NCI-H146 treated with DMSO at 0.1 percent for 48 hours (cell line): ENCODE data around the gene ABR.
A peak's percentile ranks its signal among the peaks of the same experiment; 100 is the strongest.
"Not testable (repeated sequence)": the region's sequence is repeated elsewhere in the genome, so short reads cannot be mapped to it uniquely, and the experiment has no call there.

Experiments used
- DNase-seq: peaks from one replicate; lab custom pipeline; 2025; ENCODE audit not compliant: unreplicated experiment; lab: John Stamatoyannopoulos, UW

Gene ABR

DNA sequence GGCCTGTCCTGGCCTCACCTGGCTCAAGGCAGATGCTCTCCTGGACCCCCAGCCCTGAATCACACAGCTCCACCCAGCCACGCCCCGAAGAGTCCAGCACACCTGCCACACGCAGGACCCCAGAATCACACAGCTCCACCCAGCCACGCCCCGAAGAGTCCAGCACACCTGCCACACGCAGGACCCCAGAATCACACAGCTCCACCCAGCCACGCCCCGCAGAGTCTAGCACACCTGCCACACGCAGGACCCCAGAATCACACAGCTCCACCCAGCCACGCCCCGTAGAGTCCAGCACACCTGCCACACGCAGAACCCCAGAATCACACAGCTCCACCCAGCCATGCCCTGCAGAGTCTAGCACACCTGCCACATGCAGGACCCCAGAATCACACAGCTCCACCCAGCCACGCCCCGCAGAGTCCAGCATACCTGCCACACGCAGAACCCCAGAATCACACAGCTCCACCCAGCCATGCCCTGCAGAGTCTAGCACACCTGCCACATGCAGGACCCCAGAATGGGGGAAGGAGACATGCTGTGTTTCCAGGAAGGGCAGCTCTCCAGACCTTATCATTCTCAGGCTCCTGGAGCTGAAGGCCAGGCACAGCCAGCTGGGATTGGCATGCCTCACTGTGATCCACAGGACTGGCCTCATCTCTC is 105.7 kb downstream of the ABR start:
- not testable (repeated sequence) for DNase-seq

- DNase-seq: peak; percentile 73
Observed at GRCh38 chr17:1073241-1073962, 106.4 kb downstream of the ABR start.

DNA sequence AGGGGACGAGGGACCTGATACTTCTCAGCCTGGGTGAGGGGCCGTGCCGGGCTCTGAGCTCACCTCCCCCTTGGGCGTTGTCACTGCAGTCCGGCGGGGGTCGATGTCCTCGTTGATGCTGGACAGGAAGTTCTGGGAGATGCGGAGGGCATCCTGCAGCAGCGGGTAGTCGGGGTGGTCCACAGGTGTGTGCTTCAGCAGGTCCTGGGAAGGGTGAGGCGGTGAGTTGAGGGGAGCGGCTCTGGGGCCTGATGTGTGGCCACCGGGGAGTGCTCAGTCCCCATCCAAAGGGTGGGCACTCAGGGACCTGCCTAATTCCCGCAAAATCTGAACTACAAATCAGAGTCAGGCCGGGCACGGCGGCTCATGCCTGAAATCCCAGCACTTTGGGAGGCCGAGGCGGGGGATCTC is 107.2 kb downstream of the ABR start:
- DNase-seq: no peak

DNA sequence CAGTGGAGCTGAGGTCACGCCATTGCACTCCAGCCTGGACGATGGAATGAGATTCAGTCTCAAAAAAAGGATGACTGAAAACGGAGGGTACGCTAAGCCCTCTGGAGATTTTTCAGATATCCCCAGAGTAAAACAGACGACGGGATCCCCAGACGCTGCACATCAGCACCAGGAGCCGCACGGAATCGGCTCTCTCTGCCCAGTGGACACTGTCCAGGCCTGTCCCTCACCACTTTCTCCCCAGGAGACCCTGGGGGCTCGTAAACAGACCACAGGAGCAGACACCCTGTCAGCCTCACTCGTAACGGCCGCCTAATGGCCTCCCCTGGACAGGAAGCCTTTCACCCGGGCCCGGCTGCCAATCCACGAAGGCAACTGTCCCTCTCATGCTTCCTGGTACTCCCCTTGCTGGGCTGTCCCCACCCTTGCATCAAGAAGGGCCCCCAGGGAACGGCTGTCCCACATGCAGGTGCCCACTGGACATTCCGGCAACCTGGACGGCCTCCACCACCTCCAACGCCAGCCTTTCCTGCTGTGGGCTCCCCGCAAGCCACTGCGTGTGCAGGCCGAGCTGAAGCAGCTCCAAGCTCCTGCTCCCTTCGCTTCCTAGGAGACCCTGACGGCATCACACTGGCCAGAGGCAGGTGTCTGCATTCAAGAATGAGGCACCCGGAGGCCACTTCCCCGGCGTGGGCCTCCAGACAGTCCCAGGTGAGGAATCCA is 108.5 kb downstream of the ABR start:
- no peak for DNase-seq

DNA sequence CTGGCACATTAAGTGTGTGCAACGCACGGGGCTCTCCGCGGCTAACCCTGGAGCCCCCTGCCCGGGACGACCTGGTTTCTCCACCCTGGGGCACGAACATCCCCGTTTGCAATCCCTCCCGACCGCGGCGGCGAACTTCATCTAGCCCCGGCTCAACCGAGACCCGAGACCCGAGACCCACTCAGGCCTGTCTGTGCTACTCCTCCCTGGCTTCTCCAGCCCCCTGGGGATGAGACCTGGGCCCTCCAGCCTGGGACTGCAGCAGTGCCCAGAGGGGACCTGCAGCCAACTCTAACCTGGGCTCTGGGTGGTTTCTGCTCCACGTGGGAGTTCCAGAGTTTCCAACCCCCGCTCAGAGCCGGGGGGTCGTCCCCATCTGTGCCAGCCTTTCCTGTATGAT is 109.4 kb downstream of the ABR start:
- DNase-seq: no peak

- DNase-seq: no peak
Observed at GRCh38 chr17:1069847-1070246, 109.9 kb downstream of the ABR start.

DNA sequence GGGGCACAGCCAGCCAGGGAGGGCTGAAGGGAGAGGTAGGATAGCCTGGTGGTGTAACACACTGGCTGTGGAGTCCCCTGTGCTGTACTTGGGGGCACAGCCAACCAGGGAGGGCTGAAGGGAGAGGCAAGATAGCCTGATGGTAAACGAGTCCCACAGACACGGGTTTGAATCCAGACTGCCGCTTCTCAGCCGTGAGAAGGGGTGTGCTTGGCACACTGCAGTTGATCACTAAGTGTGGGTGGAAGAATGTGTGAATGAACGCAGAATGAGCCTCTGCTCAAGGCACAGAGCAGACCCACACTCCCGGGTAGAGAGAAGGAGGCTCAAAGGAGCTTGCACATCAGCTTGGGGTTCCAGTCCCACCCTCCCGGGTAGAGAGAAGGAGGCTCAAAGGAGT is 111.4 kb downstream of the ABR start:
- DNase-seq: no peak

DNA sequence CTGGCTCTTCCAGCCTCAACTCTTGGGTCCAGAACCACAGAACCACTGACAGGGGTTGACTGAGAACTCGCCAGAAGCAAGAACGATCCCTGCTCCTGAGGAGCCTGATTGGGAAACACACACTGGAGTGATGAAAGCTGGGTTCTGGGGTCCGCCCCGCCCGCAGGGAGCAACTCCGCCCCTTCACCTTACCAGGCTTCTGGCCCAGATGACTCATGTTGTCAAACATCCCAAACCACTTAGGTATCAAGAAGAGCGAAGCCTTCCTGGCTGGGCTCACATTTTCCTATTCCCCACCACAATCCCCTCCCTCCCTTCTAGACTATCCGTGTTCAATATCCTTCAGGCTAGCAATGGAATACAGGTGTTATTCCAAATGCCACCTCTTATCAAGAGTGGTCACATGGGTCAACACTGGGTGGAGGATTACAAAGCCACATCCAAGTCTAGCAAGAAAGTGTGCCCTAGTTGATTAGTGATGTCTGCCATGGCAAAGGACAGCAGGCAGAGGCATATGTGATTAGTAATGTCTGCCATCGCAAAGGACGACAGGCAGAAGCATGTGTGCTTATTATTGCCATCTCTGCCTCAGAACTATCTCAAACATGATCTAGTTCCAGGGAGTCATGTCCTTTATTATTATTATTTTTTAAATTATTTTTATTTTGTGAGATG is 112.4 kb downstream of the ABR start:
- no peak for DNase-seq

DNA sequence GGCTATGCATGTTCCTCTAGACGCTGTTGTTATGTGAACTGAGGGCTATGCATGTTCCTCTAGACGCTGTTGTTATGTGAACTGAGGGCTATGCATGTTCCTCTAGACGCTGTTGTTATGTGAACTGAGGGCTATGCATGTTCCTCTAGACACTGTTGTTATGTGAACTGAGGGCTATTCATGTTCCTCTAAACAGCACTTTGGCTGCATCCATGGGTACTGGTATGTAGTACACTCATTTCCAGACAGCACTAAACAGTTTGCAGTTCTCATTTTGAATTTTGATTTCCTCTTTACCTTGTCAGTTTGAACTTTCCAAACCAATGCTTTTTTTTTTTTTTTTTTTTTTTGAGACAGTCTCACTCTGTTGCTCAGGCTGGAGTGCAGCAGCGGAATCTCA is 114.4 kb downstream of the ABR start:
- DNase-seq: not testable (repeated sequence)

DNA sequence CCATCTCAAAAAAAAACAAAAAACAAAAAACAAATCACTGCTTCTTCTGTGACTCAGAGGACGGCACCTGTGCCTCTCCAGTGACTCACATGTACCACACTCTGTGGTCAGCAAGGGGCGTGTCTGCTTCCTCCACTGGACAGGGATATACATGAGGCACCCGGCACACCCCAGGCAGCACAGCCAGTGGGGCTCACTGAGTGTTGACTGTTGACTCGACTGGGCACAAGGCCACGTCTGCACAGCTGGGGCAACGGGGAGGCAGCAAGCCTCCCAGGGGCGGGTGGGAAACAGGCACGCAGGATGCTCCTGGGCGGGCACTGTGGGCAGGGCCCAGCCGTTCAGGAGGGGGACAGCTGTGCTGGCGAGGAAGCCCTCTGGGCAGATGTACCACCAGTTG is 118.8 kb downstream of the ABR start:
- DNase-seq: no peak

GRCh38 chr17:1059131-1059795 is 120.5 kb downstream of the ABR start:
- DNase-seq: no peak

DNA sequence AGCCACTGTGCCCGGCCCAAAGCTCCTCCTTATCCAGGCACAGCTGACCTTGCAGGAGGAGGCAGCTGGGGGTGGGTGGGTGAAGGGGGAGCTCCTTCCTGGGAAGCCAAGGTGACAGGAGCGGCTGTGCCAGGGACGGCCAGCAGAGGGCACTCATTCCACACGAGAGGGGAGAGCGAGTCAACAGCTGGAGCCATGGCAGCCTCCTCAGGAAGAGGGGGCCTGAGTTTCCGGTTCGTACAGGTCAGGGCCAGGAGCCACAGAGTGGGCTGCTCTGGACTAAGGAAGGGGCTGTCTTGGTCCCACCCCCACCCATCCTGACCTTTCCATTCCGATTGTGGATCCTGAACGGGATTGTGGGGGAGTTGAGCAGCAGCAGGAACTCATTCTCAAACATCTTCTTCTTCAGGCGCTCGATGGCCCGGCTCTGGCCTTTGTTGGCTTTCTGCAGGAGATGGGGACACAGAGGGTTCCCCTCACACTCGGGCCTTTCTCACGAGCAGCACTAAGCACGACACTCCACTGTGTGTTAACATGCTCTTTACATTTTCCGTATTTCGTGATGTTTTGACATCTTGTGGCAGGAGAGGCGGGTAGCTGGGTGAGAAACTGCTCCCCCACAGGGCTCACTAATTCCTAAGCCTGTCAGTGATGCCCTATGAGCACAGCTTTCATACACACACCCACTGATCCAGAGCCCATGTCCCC is 121.2 kb downstream of the ABR start:
- no peak for DNase-seq

DNA sequence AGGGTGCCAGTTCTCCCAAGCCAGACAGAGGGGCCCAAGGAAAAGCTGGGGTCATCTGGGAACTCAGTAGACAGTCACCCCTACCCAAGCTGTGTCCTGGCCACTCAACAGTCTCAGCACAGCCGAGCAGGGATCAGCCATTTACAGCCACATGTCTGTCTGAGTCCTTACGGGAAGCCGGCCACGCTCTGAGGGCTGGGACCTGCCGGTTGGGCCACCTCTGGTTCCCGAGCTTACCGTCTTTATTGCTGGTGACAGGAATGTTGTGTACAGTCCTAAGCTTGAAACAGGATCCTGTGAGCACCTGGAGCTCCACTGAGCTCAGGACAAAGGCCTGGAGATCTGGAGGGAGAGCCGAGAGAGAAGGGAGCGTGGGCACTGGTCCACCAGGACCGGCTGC is 123.0 kb downstream of the ABR start:
- no peak for DNase-seq

GRCh38 chr17:1055751-1056645 is 123.8 kb downstream of the ABR start:
- DNase-seq: peak; percentile 12

- DNase-seq: no peak
Observed at GRCh38 chr17:1055231-1055630, 124.5 kb downstream of the ABR start.

DNA sequence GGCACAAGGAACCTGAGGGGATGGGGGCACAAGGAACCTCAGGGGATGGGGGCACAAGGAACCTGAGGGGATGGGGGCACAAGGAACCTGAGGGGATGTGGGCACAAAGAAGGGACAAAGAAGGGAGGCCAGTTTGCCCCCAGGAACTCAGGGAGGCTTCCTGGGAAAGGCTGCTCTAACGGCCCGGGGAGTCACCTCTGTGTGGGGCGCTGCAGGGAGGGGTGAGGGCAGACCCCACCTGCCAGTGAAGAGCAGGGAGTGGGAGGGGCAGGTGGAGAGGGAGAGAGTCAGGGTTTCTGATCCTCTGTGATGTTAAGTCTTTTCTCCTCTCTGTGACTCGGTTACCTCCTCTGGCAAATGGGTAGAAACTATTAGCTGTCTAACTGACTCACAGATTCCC is 125.1 kb downstream of the ABR start:
- DNase-seq: no peak

DNA sequence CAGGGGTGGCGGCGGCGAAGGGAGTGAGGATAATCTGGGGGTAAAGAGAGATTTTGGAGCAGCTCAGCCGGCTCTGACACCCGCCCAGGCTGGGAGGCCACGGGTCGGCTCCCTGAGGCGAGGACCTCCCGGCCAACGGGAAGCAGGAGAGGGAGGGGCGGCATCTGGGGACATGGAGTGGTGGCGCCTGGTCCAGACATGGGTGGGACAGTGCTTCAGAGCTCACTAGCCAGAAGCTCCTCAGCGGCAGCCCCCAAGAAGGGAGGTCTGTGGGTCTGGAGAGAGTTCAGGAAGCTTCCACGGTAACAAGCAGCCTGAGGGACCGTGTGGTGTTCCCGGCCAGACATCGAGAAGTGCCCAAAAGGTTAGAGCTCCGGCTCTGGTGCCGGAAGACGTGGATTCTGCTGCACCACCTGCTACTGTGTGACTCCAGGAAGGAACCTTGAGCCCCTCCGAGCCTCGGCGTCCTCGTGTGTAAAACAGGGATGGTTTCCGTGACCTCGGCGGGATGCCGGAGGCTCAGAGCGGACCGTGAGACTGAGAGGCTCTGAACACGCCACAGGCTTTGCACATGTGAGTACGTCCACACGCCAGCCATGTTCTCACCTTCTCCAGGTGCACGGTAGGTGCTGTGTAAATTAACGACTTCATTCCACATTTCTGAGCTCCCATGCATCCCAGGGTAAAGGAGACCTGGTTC is 126.0 kb downstream of the ABR start:
- no peak for DNase-seq

DNA sequence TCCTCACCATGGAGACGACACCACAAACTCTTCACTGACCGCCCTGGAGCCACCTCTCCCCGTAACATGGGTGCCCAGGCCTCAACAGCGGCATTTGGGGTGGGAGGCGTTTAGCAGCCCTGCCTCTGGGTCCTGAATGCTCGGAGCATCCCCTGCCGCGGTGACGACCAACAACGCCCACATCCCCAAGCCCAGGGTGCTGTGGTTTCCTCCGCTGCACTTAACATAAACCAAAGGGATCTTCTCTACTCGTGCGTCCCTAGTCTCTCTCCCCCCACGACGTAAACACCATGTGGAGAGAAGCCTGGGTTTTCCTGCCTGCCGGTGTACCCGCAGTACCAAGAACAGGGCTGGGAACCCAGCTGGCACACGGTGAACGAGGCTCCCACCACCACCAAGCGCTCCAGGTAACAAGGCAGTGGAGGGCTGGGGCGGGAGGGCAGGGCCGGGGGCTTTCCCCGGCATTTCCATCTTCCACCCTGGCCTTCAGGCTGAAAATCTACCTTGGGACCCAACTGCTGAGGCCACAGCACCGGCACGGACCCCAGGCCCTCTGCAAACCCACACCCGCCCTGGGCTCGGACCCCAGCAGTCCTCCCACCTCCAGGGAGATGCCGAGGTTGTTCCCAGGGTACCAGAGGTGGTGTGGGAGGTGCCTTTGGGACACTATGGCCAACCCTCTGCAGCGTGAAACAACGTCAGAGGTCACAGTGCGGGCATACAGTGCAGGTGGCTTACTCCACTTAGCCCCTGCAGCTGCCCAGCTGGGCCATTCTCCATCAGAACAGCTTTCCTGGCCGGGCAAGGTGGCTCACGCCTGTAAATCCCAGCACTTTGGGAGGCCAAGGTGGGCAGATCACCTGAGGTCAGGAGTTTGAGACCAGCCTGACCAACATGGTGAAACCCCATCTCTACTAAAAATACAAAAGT is 128.5 kb downstream of the ABR start:
- no peak for DNase-seq
